ENCODE results near the gene SHISA5. TPM values are rescaled to one million over a fixed set of nuclear protein-coding genes. Genes with fewer than 3 reads are reported as not detected.
"Not testable (repeated sequence)": the region's sequence is repeated elsewhere in the genome, so short reads cannot be mapped to it uniquely, and the experiment has no call there.

Gene SHISA5
- total RNA-seq, 5 donors from 2014 or later (not counting 1 experiment from before 2014, with no cell fraction given), result 156 to 258 (median 217) TPM

DNA sequence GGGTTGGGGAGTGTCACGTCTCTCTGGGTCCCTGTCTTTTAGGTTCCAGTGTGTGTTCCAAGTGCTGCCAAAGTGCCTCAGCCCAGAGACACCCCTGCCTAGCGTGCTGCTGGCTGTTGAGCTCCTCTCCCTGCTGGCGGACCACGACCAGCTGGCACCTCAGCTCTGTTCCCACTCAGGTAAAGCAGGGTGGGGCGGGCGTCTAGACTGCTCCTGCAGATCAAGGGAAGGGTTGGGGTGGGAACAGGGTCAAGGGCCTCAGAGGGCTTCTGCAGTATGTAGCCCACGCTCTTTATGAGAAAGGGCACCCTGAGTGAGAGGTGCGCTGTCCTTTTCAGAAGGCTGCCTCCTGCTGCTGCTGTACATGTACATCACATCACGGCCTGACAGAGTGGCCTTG is 40.3 kb downstream of the SHISA5 start:
- ATAC-seq (replicated peaks in 1 of 4) (no peak), DNase-seq (no peak)
- no peak overlapping the region for H3K27ac ChIP-seq (ENCODE audit: low read length)
- Mint-ChIP-seq H3K27ac (peak overlapping the region in 1 of 2 donors; percentile 52), H3K4me3 (peak overlapping the region in 1 of 3 donors; percentile 6), H3K36me3 (peaks cover 18% of the 10 kb centered on the region), H3K9me3 (no peaks in the 10 kb centered on the region), H3K4me1 (peaks cover 36 to 42% (median 39%) of the 10 kb centered on the region in 3 donors), H3K27me3 (no peaks in the 10 kb centered on the region)
- ChIA-PET CTCF (interaction anchor here in 1 of 2 donors (0.9 kb wide), 1 partner anchor 24 kb away, joined by 3 read pairs; the partner anchor contains the start of genes CCDC51 and TMA7), POLR2A (interaction anchor here in 1 of 2 donors (0.6 kb wide), 1 partner anchor 109 kb away, joined by 5 read pairs; no protein-coding TSS in a partner anchor)
- no peak overlapping the region for H3K4me3 ChIP-seq (ENCODE audit: control insufficient read depth in 1 of 2, extremely low read depth in 1 of 2, low read length in 1 of 2)
- H3K36me3 ChIP-seq (ENCODE audit: control insufficient read depth in 2 of 2, extremely low read depth in 1 of 2, insufficient read depth in 1 of 2, low read length in 1 of 2), result peaks cover 0 to 44% of the 10 kb centered on the region in 2 donors
- peaks cover 7 to 43% of the 10 kb centered on the region in 2 experiments for H3K4me1 ChIP-seq (ENCODE audit: control insufficient read depth in 1 of 2, extremely low read depth in 1 of 2, insufficient read depth in 2 of 2, low read length in 2 of 2)
- H3K9me3 ChIP-seq, result no peaks in the 10 kb centered on the region
- 81% methylated on average over 7 of the region's 9 CpGs for WGBS (ENCODE audit: insufficient coverage)
- no peaks in the 10 kb centered on the region for H3K27me3 ChIP-seq (replicated peaks in 1 of 2; ENCODE audit: control insufficient read depth in 2 of 2, extremely low read depth in 1 of 2, insufficient read depth in 2 of 2, low read length in 1 of 2)

DNA sequence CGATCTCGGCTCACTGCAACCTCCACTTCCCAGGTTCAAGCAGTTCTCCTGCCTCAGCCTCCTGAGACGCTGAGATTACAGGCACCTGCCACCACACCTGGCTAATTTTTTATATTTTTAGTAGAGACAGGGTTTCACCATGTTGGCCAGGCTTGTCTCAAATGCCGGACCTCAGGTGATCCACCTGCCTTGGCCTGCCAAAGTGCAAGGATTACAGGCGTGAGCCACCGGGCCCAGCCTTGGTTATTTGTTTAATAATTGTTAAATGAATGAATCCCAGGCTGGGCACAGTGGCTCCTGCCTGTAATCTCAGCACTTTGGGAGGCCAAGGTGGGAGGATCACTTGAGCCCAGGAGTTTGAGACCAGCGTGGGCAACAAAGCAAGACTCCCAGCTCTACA is 42.2 kb downstream of the SHISA5 start:
- H3K36me3 Mint-ChIP-seq; H3K27me3 ChIP-seq (replicated peaks in 1 of 2; ENCODE audit: control insufficient read depth in 2 of 2, extremely low read depth in 1 of 2, insufficient read depth in 2 of 2, low read length in 1 of 2); H3K27me3 Mint-ChIP-seq; H3K9me3 Mint-ChIP-seq; H3K9me3 ChIP-seq; H3K27ac ChIP-seq (ENCODE audit: low read length); H3K4me3 ChIP-seq (ENCODE audit: control insufficient read depth in 1 of 2, extremely low read depth in 1 of 2, low read length in 1 of 2); H3K4me3 Mint-ChIP-seq; ATAC-seq (replicated peaks in 1 of 4); H3K27ac Mint-ChIP-seq; DNase-seq: not testable (repeated sequence)
- peaks cover 0 to 24% of the 10 kb centered on the region in 2 experiments for H3K4me1 ChIP-seq (ENCODE audit: control insufficient read depth in 1 of 2, extremely low read depth in 1 of 2, insufficient read depth in 2 of 2, low read length in 2 of 2)
- H3K36me3 ChIP-seq (ENCODE audit: control insufficient read depth in 2 of 2, extremely low read depth in 1 of 2, insufficient read depth in 1 of 2, low read length in 1 of 2), result peaks cover 0 to 34% of the 10 kb centered on the region in 2 donors
- H3K4me1 Mint-ChIP-seq, result peaks cover 17 to 23% (median 20%) of the 10 kb centered on the region in 3 donors
- ChIA-PET CTCF (interaction anchor here in 1 of 2 donors (0.7 kb wide), 1 partner anchor 26 kb away, joined by 4 read pairs; no protein-coding TSS in a partner anchor), POLR2A (interaction anchor here (0.6 to 0.7 kb wide), 2 partner anchors 16 to 18 kb away, joined by 3 read pairs; no protein-coding TSS in a partner anchor)
- 91% methylated on average over 3 of the region's 7 CpGs for WGBS (ENCODE audit: insufficient coverage)

DNA sequence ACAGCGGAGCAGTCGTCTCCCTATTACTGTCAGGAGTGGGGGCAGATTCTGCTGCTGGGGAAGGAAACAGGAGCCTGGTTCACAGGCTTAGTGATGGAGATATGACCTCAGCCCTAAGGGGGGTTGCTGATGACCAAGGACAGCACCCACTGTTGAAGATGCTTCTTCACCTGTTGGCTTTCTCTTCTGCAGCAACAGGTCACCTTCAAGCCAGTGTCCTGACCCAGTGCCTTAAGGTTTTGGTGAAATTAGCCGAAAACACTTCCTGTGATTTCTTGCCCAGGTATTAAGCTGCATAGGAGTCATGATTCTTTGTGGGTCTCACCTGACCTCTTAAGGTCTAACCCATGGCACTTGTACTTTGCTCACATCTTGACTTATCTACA is 43.5 kb downstream of the SHISA5 start:
- 95% methylated on average over 3 of the region's 3 CpGs for WGBS (ENCODE audit: insufficient coverage)
- POLR2A ChIA-PET, result no interaction called here
- DNase-seq (no peak), ATAC-seq (replicated peaks in 1 of 4) (no peak)
- H3K27me3 ChIP-seq (replicated peaks in 1 of 2; ENCODE audit: control insufficient read depth in 2 of 2, extremely low read depth in 1 of 2, insufficient read depth in 2 of 2, low read length in 1 of 2), result no peaks in the 10 kb centered on the region
- no peaks in the 10 kb centered on the region for H3K27me3 Mint-ChIP-seq
- H3K27ac Mint-ChIP-seq, result peak overlapping the region; percentile 58 to 67
- H3K27ac ChIP-seq (ENCODE audit: low read length), result no peak overlapping the region
- no peaks in the 10 kb centered on the region for H3K9me3 Mint-ChIP-seq
- peaks cover 0 to 11% of the 10 kb centered on the region in 2 experiments for H3K4me1 ChIP-seq (ENCODE audit: control insufficient read depth in 1 of 2, extremely low read depth in 1 of 2, insufficient read depth in 2 of 2, low read length in 2 of 2)
- peaks cover 8 to 10% (median 10%) of the 10 kb centered on the region in 3 donors for H3K4me1 Mint-ChIP-seq
- H3K36me3 Mint-ChIP-seq, result peaks cover 12% of the 10 kb centered on the region
- peaks cover 0 to 34% of the 10 kb centered on the region in 2 donors for H3K36me3 ChIP-seq (ENCODE audit: control insufficient read depth in 2 of 2, extremely low read depth in 1 of 2, insufficient read depth in 1 of 2, low read length in 1 of 2)
- H3K9me3 ChIP-seq, result no peaks in the 10 kb centered on the region
- CTCF ChIA-PET, result interaction anchor here in 1 of 2 donors (0.6 kb wide), 1 partner anchor 17 kb away, joined by 5 read pairs; no protein-coding TSS in a partner anchor
- H3K4me3 ChIP-seq (ENCODE audit: control insufficient read depth in 1 of 2, extremely low read depth in 1 of 2, low read length in 1 of 2), result no peak overlapping the region
- H3K4me3 Mint-ChIP-seq, result no peak overlapping the region

DNA sequence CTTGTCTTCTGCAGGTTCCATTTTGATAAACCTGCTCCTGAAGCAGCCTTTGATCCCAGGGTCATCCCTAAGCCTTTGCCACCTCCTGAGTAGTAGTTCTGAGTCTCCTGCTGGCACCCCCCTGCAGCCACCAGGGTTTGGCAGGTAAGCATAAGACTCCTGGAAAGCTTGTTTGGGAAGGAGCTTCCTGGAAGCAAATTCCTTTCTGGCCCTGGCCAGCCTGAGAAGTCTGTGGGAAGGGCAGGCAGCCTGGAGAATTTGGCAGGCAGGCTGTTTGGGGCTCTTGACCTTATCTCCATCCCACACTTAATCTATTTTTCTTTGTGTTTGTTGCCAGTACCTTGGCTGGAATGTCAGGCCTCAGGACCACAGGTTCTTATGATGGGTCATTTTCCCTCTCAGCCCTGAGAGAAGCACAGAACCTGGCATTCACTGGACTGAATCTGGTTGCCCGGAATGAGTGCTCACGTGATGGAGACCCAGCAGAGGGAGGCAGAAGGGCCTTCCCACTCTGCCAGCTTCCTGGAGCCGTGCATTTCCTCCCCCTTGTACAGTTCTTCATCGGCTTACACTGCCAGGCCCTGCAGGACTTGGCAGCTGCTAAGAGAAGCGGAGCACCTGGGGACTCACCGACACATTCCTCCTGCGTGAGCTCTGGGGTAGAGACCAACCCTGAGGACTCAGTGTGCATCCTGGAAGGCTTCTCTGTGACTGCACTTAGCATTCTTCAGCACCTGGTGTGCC is 44.0 kb downstream of the SHISA5 start:
- ChIA-PET POLR2A (no interaction called here), CTCF (no interaction called here)
- Histone ChIP-seq H3K27ac (ENCODE audit: low read length) (no peak overlapping the region), H3K27me3 (replicated peaks in 1 of 2; ENCODE audit: control insufficient read depth in 2 of 2, extremely low read depth in 1 of 2, insufficient read depth in 2 of 2, low read length in 1 of 2) (no peaks in the 10 kb centered on the region), H3K4me1 (ENCODE audit: control insufficient read depth in 1 of 2, extremely low read depth in 1 of 2, insufficient read depth in 2 of 2, low read length in 2 of 2) (peaks cover 0 to 5% of the 10 kb centered on the region in 2 experiments), H3K4me3 (ENCODE audit: control insufficient read depth in 1 of 2, extremely low read depth in 1 of 2, low read length in 1 of 2) (no peak overlapping the region), H3K9me3 (no peaks in the 10 kb centered on the region), H3K36me3 (ENCODE audit: control insufficient read depth in 2 of 2, extremely low read depth in 1 of 2, insufficient read depth in 1 of 2, low read length in 1 of 2) (peaks cover 0 to 39% of the 10 kb centered on the region in 2 donors)
- no peak overlapping the region for H3K4me3 Mint-ChIP-seq
- 94% methylated on average over 6 of the region's 7 CpGs for WGBS (ENCODE audit: insufficient coverage)
- H3K9me3 Mint-ChIP-seq, result no peaks in the 10 kb centered on the region
- ATAC-seq (replicated peaks in 1 of 4) (no peak), DNase-seq (no peak)
- H3K36me3 Mint-ChIP-seq, result peaks cover 14% of the 10 kb centered on the region
- H3K4me1 Mint-ChIP-seq, result peaks cover 4 to 7% (median 5%) of the 10 kb centered on the region in 3 donors
- H3K27ac Mint-ChIP-seq, result peak overlapping the region in 1 of 2 donors; percentile 22
- no peaks in the 10 kb centered on the region for H3K27me3 Mint-ChIP-seq

DNA sequence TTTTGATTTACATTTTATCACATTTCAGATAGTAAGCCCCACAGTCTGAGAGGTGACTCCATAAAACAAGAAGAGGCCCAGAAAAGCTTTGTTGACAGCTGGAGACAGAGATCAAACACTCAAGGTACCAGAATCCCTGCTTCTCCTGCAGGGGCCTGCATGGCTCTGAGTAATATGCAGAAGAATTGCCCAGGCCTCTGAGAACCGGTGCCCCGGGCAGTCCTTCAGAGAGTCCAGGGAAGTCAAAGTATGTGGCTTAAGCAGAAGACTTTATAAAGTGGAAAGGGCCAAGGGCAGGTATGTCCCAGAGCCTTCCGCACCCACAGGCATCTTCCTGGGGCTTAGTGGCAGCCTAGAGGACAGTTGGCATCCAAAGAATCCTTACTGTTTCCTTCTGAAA is 44.6 kb downstream of the SHISA5 start:
- Mint-ChIP-seq H3K36me3 (peaks cover 20% of the 10 kb centered on the region), H3K9me3 (no peaks in the 10 kb centered on the region), H3K27ac (no peak overlapping the region), H3K4me1 (peaks cover 4 to 7% (median 5%) of the 10 kb centered on the region in 3 donors), H3K27me3 (no peaks in the 10 kb centered on the region), H3K4me3 (no peak overlapping the region)
- H3K36me3 ChIP-seq (ENCODE audit: control insufficient read depth in 2 of 2, extremely low read depth in 1 of 2, insufficient read depth in 1 of 2, low read length in 1 of 2), result peaks cover 0 to 45% of the 10 kb centered on the region in 2 donors
- H3K4me1 ChIP-seq (ENCODE audit: control insufficient read depth in 1 of 2, extremely low read depth in 1 of 2, insufficient read depth in 2 of 2, low read length in 2 of 2), result no peaks in the 10 kb centered on the region
- WGBS (ENCODE audit: insufficient coverage), result 100% methylated on average over 1 of the region's 3 CpGs
- DNase-seq (no peak), ATAC-seq (replicated peaks in 1 of 4) (no peak)
- no peaks in the 10 kb centered on the region for H3K27me3 ChIP-seq (replicated peaks in 1 of 2; ENCODE audit: control insufficient read depth in 2 of 2, extremely low read depth in 1 of 2, insufficient read depth in 2 of 2, low read length in 1 of 2)
- H3K4me3 ChIP-seq (ENCODE audit: control insufficient read depth in 1 of 2, extremely low read depth in 1 of 2, low read length in 1 of 2), result no peak overlapping the region
- ChIA-PET POLR2A (no interaction called here), CTCF (no interaction called here)
- H3K27ac ChIP-seq (ENCODE audit: low read length), result no peak overlapping the region
- no peaks in the 10 kb centered on the region for H3K9me3 ChIP-seq

DNA sequence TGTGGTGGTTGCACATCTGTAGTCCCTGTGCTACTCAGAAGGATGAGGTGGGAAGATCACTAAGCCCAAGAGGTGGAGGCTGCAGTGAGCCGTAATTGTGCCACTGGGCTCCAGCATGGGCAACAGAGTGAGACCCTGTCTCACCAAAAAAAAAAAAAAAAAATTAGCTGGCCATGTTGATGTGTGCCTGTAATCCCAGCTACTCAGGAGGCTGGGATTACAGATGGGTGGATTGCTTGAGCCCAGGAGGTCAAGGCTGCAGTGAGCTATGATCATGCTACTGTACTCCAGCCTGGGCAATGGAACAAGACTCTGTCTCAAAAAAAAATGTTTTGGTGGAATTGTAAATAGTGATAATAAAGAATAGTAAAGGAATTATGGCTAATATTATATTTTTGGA is 47.5 kb downstream of the SHISA5 start:
- CTCF ChIA-PET, result interaction anchor here (0.7 to 3.0 kb wide), 2 partner anchors 20 to 1591 kb away, joined by 5 to 16 read pairs; no protein-coding TSS in a partner anchor
- peaks cover 6 to 67% of the 10 kb centered on the region in 2 donors for H3K36me3 ChIP-seq (ENCODE audit: control insufficient read depth in 2 of 2, extremely low read depth in 1 of 2, insufficient read depth in 1 of 2, low read length in 1 of 2)
- no peak overlapping the region for H3K27ac ChIP-seq (ENCODE audit: low read length)
- H3K27me3 ChIP-seq (replicated peaks in 1 of 2; ENCODE audit: control insufficient read depth in 2 of 2, extremely low read depth in 1 of 2, insufficient read depth in 2 of 2, low read length in 1 of 2), result no peaks in the 10 kb centered on the region
- no CpG with 5 or more reads among the region's 1 CpG for WGBS (ENCODE audit: insufficient coverage)
- Mint-ChIP-seq H3K27me3 (no peaks in the 10 kb centered on the region), H3K27ac (no peak overlapping the region), H3K9me3 (no peaks in the 10 kb centered on the region), H3K36me3 (peaks cover 38% of the 10 kb centered on the region), H3K4me3 (no peak overlapping the region), H3K4me1 (peaks cover 4 to 7% (median 7%) of the 10 kb centered on the region in 3 donors)
- POLR2A ChIA-PET, result interaction anchor here in 1 of 2 donors (0.6 kb wide), 1 partner anchor 41 kb away, joined by 4 read pairs; no protein-coding TSS in a partner anchor
- no peaks in the 10 kb centered on the region for H3K9me3 ChIP-seq
- DNase-seq, result no peak
- H3K4me1 ChIP-seq (ENCODE audit: control insufficient read depth in 1 of 2, extremely low read depth in 1 of 2, insufficient read depth in 2 of 2, low read length in 2 of 2), result no peaks in the 10 kb centered on the region
- no peak overlapping the region for H3K4me3 ChIP-seq (ENCODE audit: control insufficient read depth in 1 of 2, extremely low read depth in 1 of 2, low read length in 1 of 2)
- ATAC-seq (replicated peaks in 1 of 4), result no peak
